ENCODE measurements around the gene WFIKKN2.

GRCh38 chr17:50825188-50825587, 10.2 kb upstream of the WFIKKN2 start:
- TF ChIP-seq, protein P1, sequence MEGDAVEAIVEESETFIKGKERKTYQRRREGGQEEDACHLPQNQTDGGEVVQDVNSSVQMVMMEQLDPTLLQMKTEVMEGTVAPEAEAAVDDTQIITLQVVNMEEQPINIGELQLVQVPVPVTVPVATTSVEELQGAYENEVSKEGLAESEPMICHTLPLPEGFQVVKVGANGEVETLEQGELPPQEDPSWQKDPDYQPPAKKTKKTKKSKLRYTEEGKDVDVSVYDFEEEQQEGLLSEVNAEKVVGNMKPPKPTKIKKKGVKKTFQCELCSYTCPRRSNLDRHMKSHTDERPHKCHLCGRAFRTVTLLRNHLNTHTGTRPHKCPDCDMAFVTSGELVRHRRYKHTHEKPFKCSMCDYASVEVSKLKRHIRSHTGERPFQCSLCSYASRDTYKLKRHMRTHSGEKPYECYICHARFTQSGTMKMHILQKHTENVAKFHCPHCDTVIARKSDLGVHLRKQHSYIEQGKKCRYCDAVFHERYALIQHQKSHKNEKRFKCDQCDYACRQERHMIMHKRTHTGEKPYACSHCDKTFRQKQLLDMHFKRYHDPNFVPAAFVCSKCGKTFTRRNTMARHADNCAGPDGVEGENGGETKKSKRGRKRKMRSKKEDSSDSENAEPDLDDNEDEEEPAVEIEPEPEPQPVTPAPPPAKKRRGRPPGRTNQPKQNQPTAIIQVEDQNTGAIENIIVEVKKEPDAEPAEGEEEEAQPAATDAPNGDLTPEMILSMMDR (IDR thresholded peaks at IDR 0.05): no peak
- TF ChIP-seq, protein P2, sequence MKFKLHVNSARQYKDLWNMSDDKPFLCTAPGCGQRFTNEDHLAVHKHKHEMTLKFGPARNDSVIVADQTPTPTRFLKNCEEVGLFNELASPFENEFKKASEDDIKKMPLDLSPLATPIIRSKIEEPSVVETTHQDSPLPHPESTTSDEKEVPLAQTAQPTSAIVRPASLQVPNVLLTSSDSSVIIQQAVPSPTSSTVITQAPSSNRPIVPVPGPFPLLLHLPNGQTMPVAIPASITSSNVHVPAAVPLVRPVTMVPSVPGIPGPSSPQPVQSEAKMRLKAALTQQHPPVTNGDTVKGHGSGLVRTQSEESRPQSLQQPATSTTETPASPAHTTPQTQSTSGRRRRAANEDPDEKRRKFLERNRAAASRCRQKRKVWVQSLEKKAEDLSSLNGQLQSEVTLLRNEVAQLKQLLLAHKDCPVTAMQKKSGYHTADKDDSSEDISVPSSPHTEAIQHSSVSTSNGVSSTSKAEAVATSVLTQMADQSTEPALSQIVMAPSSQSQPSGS (CRISPR knock-in tag; IDR thresholded peaks at IDR 0.05; ENCODE audit: borderline replicate concordance, low read depth): no peak
- TF ChIP-seq ZNF532 (CRISPR knock-in tag; IDR thresholded peaks at IDR 0.05; ENCODE audit: borderline replicate concordance) (no peak), ATF1 (CRISPR knock-in tag; IDR thresholded peaks at IDR 0.05) (no peak), SMAD4 (CRISPR knock-in tag; IDR thresholded peaks at IDR 0.05) (no peak), EMX1 (CRISPR knock-in tag; IDR thresholded peaks at IDR 0.05) (no peak), FOXP4 (CRISPR knock-in tag; IDR thresholded peaks at IDR 0.05) (no peak), USF2 (CRISPR knock-in tag; IDR thresholded peaks at IDR 0.05) (no peak), HMGA2 (CRISPR knock-in tag; IDR thresholded peaks at IDR 0.05) (no peak), ZBTB21 (CRISPR knock-in tag; IDR thresholded peaks at IDR 0.05; ENCODE audit: borderline replicate concordance) (no peak)
- TF ChIP-seq, protein P3, sequence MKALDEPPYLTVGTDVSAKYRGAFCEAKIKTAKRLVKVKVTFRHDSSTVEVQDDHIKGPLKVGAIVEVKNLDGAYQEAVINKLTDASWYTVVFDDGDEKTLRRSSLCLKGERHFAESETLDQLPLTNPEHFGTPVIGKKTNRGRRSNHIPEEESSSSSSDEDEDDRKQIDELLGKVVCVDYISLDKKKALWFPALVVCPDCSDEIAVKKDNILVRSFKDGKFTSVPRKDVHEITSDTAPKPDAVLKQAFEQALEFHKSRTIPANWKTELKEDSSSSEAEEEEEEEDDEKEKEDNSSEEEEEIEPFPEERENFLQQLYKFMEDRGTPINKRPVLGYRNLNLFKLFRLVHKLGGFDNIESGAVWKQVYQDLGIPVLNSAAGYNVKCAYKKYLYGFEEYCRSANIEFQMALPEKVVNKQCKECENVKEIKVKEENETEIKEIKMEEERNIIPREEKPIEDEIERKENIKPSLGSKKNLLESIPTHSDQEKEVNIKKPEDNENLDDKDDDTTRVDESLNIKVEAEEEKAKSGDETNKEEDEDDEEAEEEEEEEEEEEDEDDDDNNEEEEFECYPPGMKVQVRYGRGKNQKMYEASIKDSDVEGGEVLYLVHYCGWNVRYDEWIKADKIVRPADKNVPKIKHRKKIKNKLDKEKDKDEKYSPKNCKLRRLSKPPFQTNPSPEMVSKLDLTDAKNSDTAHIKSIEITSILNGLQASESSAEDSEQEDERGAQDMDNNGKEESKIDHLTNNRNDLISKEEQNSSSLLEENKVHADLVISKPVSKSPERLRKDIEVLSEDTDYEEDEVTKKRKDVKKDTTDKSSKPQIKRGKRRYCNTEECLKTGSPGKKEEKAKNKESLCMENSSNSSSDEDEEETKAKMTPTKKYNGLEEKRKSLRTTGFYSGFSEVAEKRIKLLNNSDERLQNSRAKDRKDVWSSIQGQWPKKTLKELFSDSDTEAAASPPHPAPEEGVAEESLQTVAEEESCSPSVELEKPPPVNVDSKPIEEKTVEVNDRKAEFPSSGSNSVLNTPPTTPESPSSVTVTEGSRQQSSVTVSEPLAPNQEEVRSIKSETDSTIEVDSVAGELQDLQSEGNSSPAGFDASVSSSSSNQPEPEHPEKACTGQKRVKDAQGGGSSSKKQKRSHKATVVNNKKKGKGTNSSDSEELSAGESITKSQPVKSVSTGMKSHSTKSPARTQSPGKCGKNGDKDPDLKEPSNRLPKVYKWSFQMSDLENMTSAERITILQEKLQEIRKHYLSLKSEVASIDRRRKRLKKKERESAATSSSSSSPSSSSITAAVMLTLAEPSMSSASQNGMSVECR (CRISPR knock-in tag; IDR thresholded peaks at IDR 0.05; ENCODE audit: borderline replicate concordance): no peak
